GM19239 (cell line): ENCODE data around the gene KIRREL3.

Experiments
- DNase-seq: peaks from one replicate; pipeline ENCODE4 v3.0.0; 2011; ENCODE audit warnings: low spot score; ENCODE audit not compliant: insufficient read length
- FAIRE-seq: peaks from 2 replicates; lab custom pipeline; 2011; peaks lifted over from hg19 to GRCh38; lab: Jason Lieb, UNC

Gene KIRREL3

DNA sequence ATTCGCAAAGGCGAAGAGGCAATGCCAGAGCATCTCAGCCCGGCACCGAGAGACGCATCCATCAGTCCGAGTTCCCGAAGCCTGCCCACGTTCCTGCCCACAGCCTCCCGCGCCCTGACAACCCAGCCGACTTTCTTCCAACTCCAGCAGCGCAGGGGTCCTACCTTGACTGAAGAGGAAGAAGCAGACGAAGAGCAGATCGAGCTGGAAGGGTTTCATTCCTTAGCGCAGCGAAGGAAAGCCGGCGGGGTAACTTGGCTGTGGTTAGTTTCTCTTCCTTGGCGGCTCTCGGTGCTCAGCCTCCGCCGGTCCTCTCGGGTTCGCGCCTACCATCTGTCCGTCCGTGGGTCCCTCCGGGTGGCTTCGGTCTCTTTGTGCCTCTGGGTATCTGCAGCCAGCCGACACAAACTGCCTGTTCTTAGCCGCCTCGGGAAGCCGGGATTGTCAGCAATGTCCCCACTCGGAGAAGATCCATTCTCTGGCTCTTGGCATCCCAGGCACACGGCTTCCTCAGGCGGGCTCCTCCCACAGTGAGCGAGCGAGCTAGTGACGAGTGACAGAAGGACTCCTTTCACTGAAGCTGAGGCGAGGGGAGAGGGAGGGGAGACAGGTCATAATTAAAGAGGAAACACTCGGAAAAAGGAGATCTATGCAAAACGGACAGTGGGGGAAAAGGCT, at the start of gene KIRREL3:
KIRREL3 (minus strand) TSS at position 480 of the 678 bp plus-strand sequence.
- DNase-seq (no peak), FAIRE-seq (no peak)

DNA sequence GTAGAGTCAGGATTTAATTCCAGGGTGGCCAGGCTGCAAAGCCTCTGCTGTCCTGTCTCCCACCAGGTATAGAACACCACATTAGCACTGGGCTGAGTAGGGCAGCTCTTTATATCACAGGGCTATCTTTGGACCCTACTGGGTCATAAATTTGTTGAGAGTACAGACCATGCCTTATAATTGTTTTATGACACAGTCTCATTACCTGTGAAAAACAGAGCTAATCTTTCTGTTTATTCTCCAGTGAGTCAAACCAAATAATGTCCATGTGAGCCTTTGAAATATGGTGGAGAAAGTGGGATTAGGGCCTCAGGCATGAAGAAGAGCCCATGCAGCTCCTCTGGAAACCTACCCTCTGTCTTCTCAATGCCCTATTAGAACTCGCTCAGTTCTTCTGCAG, 49.6 kb upstream of the KIRREL3 start:
- DNase-seq (no peak), FAIRE-seq (no peak)

GRCh38 chr11:127049486-127049885, 48.9 kb upstream of the KIRREL3 start:
- DNase-seq (no peak), FAIRE-seq (no peak)

GRCh38 chr11:127044535-127044934, 44.0 kb upstream of the KIRREL3 start:
- no peak for DNase-seq

GRCh38 chr11:127042445-127042844, 41.9 kb upstream of the KIRREL3 start:
- FAIRE-seq (no peak), DNase-seq (no peak)

More at GRCh38 chr11:127044535-127044934, 44.0 kb upstream of the KIRREL3 start:
- no peak for FAIRE-seq

DNA sequence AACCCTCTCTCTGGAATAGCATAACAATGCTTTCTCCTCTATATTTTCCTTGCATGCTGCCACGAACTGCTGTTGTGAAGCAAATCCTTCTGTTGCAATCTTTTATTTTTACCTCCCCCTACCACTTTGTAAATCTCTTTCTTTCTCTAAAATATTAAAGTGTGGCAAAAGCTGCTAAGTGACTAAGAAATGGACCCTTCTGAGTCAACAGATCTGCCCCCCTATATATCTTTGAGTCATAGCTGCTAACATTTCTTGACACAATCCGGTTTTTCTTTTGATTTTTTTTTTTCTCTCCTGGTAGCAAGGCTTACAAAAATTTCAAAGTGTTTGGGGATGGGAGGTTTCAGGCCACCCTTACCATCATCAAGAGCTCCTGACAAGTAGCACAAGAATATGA, 39.0 kb upstream of the KIRREL3 start:
- DNase-seq (no peak), FAIRE-seq (no peak)

- FAIRE-seq (no peak), DNase-seq (no peak)
These were observed 37.0 kb upstream of the KIRREL3 start for GRCh38 chr11:127037596-127037995.

- DNase-seq, result no peak
- FAIRE-seq, result no peak
These were observed 36.4 kb upstream of the KIRREL3 start for GRCh38 chr11:127037001-127037400.

- FAIRE-seq (no peak), DNase-seq (no peak)
These were observed 35.3 kb upstream of the KIRREL3 start for GRCh38 chr11:127035824-127036223.

- no peak for FAIRE-seq
- no peak for DNase-seq
These were observed 34.4 kb upstream of the KIRREL3 start for GRCh38 chr11:127034973-127035372.

- DNase-seq, result no peak
- no peak for FAIRE-seq
These were observed 28.1 kb upstream of the KIRREL3 start for GRCh38 chr11:127028648-127029047.

DNA sequence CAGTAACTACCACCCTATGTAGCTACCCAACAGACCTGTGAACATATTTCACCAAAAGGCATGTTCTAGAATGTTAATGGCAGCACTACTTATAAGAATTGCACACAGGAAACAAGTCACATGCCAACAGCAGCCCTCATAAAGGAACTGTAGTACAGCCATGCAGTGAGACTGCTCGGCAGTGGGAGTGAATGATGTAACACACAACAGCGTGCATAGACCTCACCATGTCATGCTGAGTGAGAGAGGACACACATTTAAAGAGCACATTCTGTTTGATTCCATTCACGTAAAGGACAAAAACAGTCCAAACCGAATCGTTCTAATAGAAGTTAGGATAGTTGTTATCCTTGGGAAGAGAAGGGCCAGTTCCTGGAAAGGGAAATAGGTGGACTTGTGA, 27.2 kb upstream of the KIRREL3 start:
- no peak for FAIRE-seq
- DNase-seq, result no peak

GRCh38 chr11:127027000-127027399, 26.4 kb upstream of the KIRREL3 start:
- no peak for DNase-seq

DNA sequence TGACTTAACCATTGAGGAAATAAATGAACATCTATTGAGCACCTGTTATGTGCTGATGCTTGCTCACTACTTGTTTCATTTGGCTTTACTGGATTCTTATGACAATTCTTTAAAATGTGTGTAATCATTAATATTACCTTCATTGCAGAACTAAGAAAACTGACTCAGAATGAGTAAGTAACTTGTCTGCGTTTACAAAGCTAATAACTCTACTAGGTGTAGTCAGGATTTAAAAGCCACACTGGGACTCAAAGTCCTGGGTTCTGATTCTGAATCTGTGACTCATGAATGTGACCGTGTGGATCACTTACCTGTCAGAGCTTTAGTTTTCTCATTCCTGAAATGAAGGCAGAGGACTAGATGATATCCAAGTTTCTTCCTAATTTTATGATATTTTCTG, 23.4 kb upstream of the KIRREL3 start:
- DNase-seq, result no peak
- FAIRE-seq, result no peak

More at GRCh38 chr11:127027000-127027399, 26.4 kb upstream of the KIRREL3 start:
- FAIRE-seq, result no peak

GRCh38 chr11:127018683-127019279, 18.2 kb upstream of the KIRREL3 start:
- no peak for DNase-seq
- FAIRE-seq, result no peak

DNA sequence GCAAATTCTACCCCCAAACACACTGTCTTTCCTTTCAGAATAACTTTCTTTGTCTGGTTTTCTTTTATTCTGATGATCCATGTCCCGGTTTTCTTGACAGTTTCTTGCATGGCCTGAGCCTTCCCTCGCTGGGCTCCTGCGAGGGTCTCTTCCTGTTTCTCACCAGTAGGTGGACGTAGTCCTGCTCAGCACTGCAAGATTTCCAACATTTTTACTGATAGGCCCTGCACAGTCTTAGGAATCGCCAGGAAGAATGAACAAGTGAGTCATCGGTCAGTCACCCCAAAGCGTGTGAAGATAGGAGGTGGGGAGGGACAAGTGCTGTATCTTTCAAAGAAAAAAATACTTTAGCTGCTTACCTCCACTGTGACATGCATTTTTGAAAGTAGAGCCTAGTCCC, 16.9 kb upstream of the KIRREL3 start:
- FAIRE-seq (no peak), DNase-seq (no peak)

- FAIRE-seq (no peak), DNase-seq (no peak)
These were observed 13.0 kb upstream of the KIRREL3 start for GRCh38 chr11:127013550-127013949.

DNA sequence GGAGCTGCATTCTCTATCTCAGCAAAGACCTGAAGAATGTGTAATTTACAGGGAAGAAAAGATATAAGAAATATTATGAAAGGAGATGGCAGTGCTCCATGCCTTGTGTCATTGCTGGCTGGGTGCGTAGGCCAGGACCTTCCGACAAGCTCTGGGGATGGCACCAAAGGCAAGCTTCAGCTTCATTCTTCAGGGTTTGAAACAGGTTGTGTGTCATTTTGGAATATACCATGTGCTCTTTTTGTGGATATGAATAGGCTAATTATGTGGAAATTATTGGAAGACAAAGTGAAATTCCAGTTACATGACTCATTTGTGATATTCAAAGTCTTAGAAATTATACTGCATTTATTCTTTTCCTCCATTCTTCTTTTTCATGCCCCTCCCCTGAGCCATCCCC, 5.7 kb upstream of the KIRREL3 start:
- DNase-seq (no peak), FAIRE-seq (no peak)

GRCh38 chr11:127003260-127003981, 2.9 kb upstream of the KIRREL3 start:
- no peak for DNase-seq
- FAIRE-seq, result no peak

GRCh38 chr11:127002669-127003259, 2.2 kb upstream of the KIRREL3 start:
- DNase-seq (no peak), FAIRE-seq (no peak)

GRCh38 chr11:127000981-127001380, 411 bp upstream of the KIRREL3 start:
- FAIRE-seq, result no peak
- no peak for DNase-seq
